Measurements from ENCODE around the gene ARHGAP21. TPM values are rescaled to one million over a fixed set of nuclear protein-coding genes. Genes with fewer than 3 reads are reported as not detected.

ARHGAP21 gene
- total and polyA plus RNA-seq, 9 of the 15 experiments (the other 6 are each of a cell fraction or from before 2014, with no cell fraction given) = 13.6 to 145 (median 60.8) TPM

DNA sequence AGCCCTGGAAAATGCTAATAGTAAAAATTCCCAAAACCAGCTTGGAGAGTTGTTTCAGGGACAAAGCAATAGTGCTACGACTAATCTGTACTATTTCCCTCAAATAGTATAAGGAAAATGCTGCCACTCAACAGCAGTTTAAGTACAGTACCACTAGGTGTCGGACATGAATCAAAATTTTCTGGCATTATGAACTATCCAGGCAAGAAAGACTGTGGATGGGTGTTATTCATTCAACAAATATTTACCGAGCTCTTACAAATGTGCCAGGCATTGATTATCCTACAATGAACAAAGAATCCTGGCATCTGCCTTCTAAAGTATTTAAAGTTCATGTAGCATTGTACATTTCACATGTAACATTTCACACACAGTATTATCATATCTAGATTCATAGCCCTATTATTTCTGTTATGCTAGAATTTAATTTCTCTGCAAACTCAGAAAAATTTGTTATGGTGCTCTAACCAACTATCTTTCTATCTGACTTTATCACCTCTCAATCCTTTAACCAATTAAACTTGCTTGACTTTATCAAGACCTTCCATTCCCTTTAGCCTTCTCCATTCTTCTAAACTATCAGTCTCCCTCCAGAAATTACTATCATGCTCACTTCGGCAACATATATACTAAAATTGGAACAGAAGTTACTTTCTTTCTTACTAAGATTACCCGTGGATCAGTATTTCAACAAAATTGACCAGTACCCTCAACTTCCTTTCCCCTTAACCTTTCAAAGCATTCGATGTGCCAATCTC lies 80.6 kb downstream of the ARHGAP21 start (continued):
- TF ChIP-seq, protein P1, sequence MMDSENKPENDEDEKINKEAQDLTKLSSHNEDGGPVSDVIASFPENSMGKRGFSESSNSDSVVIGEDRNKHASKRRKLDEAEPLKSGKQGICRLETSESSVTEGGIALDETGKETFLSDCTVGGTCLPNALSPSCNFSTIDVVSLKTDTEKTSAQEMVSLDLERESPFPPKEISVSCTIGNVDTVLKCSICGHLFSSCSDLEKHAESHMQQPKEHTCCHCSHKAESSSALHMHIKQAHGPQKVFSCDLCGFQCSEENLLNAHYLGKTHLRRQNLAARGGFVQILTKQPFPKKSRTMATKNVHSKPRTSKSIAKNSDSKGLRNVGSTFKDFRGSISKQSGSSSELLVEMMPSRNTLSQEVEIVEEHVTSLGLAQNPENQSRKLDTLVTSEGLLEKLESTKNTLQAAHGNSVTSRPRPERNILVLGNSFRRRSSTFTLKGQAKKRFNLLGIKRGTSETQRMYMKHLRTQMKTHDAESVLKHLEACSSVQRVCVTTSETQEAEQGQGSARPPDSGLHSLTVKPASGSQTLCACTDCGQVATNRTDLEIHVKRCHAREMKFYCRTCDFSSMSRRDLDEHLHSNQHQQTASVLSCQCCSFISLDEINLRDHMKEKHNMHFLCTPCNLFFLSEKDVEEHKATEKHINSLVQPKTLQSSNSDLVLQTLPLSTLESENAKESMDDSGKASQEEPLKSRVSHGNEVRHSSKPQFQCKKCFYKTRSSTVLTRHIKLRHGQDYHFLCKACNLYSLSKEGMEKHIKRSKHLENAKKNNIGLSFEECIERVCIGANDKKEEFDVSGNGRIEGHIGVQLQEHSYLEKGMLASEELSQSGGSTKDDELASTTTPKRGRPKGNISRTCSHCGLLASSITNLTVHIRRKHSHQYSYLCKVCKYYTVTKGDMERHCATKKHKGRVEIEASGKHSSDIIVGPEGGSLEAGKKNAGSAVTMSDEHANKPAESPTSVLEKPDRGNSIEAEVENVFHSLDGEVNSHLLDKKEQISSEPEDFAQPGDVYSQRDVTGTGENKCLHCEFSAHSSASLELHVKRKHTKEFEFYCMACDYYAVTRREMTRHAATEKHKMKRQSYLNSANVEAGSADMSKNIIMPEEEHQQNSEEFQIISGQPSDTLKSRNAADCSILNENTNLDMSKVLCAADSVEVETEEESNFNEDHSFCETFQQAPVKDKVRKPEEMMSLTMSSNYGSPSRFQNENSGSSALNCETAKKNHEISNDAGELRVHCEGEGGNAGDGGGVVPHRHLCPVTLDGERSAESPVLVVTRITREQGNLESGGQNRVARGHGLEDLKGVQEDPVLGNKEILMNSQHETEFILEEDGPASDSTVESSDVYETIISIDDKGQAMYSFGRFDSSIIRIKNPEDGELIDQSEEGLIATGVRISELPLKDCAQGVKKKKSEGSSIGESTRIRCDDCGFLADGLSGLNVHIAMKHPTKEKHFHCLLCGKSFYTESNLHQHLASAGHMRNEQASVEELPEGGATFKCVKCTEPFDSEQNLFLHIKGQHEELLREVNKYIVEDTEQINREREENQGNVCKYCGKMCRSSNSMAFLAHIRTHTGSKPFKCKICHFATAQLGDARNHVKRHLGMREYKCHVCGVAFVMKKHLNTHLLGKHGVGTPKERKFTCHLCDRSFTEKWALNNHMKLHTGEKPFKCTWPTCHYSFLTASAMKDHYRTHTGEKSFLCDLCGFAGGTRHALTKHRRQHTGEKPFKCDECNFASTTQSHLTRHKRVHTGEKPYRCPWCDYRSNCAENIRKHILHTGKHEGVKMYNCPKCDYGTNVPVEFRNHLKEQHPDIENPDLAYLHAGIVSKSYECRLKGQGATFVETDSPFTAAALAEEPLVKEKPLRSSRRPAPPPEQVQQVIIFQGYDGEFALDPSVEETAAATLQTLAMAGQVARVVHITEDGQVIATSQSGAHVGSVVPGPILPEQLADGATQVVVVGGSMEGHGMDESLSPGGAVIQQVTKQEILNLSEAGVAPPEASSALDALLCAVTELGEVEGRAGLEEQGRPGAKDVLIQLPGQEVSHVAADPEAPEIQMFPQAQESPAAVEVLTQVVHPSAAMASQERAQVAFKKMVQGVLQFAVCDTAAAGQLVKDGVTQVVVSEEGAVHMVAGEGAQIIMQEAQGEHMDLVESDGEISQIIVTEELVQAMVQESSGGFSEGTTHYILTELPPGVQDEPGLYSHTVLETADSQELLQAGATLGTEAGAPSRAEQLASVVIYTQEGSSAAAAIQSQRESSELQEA (IDR thresholded peaks at IDR 0.05; ENCODE audit: low read depth) = no peak
- no peak for TF ChIP-seq ZNF212 (CRISPR knock-in tag; IDR thresholded peaks at IDR 0.05)
- no peak for TF ChIP-seq ASH1L (IDR thresholded peaks at IDR 0.05; ENCODE audit: borderline replicate concordance, low read depth, partially characterized antibody)
- TF ChIP-seq, protein P2, sequence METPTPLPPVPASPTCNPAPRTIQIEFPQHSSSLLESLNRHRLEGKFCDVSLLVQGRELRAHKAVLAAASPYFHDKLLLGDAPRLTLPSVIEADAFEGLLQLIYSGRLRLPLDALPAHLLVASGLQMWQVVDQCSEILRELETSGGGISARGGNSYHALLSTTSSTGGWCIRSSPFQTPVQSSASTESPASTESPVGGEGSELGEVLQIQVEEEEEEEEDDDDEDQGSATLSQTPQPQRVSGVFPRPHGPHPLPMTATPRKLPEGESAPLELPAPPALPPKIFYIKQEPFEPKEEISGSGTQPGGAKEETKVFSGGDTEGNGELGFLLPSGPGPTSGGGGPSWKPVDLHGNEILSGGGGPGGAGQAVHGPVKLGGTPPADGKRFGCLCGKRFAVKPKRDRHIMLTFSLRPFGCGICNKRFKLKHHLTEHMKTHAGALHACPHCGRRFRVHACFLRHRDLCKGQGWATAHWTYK (CRISPR knock-in tag; IDR thresholded peaks at IDR 0.05) = no peak
- TF ChIP-seq HDAC1 (IDR thresholded peaks at IDR 0.05) = no peak
- no peak for TF ChIP-seq E2F5 (CRISPR knock-in tag; IDR thresholded peaks at IDR 0.05)
- no peak for TF ChIP-seq SP1 (CRISPR knock-in tag; IDR thresholded peaks at IDR 0.05)
- TF ChIP-seq ZNF586 (CRISPR knock-in tag; conservative IDR thresholded peaks at IDR 0.05) = no peak
- TF ChIP-seq FOXP1 (CRISPR knock-in tag; IDR thresholded peaks at IDR 0.05) = no peak
- peak; percentile 52; the same call in 1 of the 2 replicates for TF ChIP-seq ZNF24 (IDR thresholded peaks at IDR 0.05)
- no peak for TF ChIP-seq ZC3H4 (CRISPR knock-in tag; IDR thresholded peaks at IDR 0.05; ENCODE audit: borderline replicate concordance)
- no peak for TF ChIP-seq ZNF197 (CRISPR knock-in tag; IDR thresholded peaks at IDR 0.05; ENCODE audit: low read depth)
- TF ChIP-seq NR2C2 (CRISPR knock-in tag; IDR thresholded peaks at IDR 0.05) = no peak
- TF ChIP-seq NR2C2 (tag; IDR thresholded peaks at IDR 0.05) = no peak
- no peak for TF ChIP-seq ZNF644 (tag; IDR thresholded peaks at IDR 0.05; ENCODE audit: low read depth)
- TF ChIP-seq ZNF780A (CRISPR knock-in tag; IDR thresholded peaks at IDR 0.05) = no peak
- no peak for TF ChIP-seq MLLT1 (IDR thresholded peaks at IDR 0.05)
